ENCODE measurements around the gene ICAM1.

GRCh38 chr19:10285393-10285792 lies 14.5 kb downstream of the ICAM1 start:
- TF ChIP-seq CTCF (conservative IDR thresholded peaks at IDR 0.05), result no peak
- TF ChIP-seq ZFX (IDR thresholded peaks at IDR 0.05), result no peak
